HTERT RPE-1 (cell line): ENCODE results near the gene CERT1.
"Not testable (repeated sequence)": the region's sequence is repeated elsewhere in the genome, so short reads cannot be mapped to it uniquely, and the experiment has no call there.

Source experiments
- in situ Hi-C: fragments of 300-500 bp; cut with MboI; formaldehyde crosslinking; loops from 4 replicates; pipeline ENCODE4 v1.14.3; 2020; ENCODE audit warnings: low sequenced_read_pairs

CERT1 gene

GRCh38 chr5:75511435-75512382 is at the start of gene CERT1, which contains the start of gene POLK:
Gene CERT1, minus strand, starts transcription at chr5:75511629. Its CDS starts 422 bp downstream, at chr5:75511207.
Gene POLK, plus strand, starts transcription at chr5:75511891.
- in situ Hi-C loops: no loop called here

GRCh38 chr5:75560655-75561054 is 49.2 kb upstream of the CERT1 start:
- in situ Hi-C loops: not testable (repeated sequence)

GRCh38 chr5:75558981-75559632 is 47.7 kb upstream of the CERT1 start:
- in situ Hi-C loops: no loop called here

GRCh38 chr5:75558221-75558620 is 46.8 kb upstream of the CERT1 start:
- in situ Hi-C loops: no loop called here

- in situ Hi-C loops: no loop called here
These were observed 41.9 kb upstream of the CERT1 start for GRCh38 chr5:75553358-75553757.

GRCh38 chr5:75552764-75553163 is 41.3 kb upstream of the CERT1 start:
- in situ Hi-C loops: no loop called here

GRCh38 chr5:75551471-75551870 is 40.0 kb upstream of the CERT1 start:
- in situ Hi-C loops: no loop called here

GRCh38 chr5:75550597-75550996 is 39.2 kb upstream of the CERT1 start:
- in situ Hi-C loops: no loop called here

GRCh38 chr5:75547812-75548211 is 36.4 kb upstream of the CERT1 start:
- in situ Hi-C loops: no loop called here

- in situ Hi-C loops: no loop called here
These were observed 35.4 kb upstream of the CERT1 start for GRCh38 chr5:75546830-75547229.

- in situ Hi-C loops: no loop called here
These were observed 33.7 kb upstream of the CERT1 start for GRCh38 chr5:75545131-75545530.

- in situ Hi-C loops: no loop called here
These were observed 26.8 kb upstream of the CERT1 start for GRCh38 chr5:75538211-75538610.

GRCh38 chr5:75536694-75537360 is 25.4 kb upstream of the CERT1 start:
- in situ Hi-C loops: no loop called here

- in situ Hi-C loops: no loop called here
These were observed 24.7 kb upstream of the CERT1 start for GRCh38 chr5:75536147-75536546.

GRCh38 chr5:75534734-75535133 is 23.3 kb upstream of the CERT1 start:
- in situ Hi-C loops: no loop called here

- in situ Hi-C loops: not testable (repeated sequence)
These were observed 22.3 kb upstream of the CERT1 start for GRCh38 chr5:75533716-75534115.

GRCh38 chr5:75532190-75532589 is 20.8 kb upstream of the CERT1 start:
- in situ Hi-C loops: no loop called here

- in situ Hi-C loops: no loop called here
These were observed 17.8 kb upstream of the CERT1 start for GRCh38 chr5:75529185-75529584.

GRCh38 chr5:75526070-75526469 is 14.6 kb upstream of the CERT1 start:
- in situ Hi-C loops: no loop called here

GRCh38 chr5:75525344-75525743 is 13.9 kb upstream of the CERT1 start:
- in situ Hi-C loops: no loop called here

- in situ Hi-C loops: no loop called here
These were observed 13.2 kb upstream of the CERT1 start for GRCh38 chr5:75524591-75524990.
